ENCODE data around the gene MN1.
A peak's percentile ranks its signal among the peaks of the same experiment; 100 is the strongest.
"Not testable (repeated sequence)": the region's sequence is repeated elsewhere in the genome, so short reads cannot be mapped to it uniquely, and the experiment has no call there.

Gene MN1

DNA sequence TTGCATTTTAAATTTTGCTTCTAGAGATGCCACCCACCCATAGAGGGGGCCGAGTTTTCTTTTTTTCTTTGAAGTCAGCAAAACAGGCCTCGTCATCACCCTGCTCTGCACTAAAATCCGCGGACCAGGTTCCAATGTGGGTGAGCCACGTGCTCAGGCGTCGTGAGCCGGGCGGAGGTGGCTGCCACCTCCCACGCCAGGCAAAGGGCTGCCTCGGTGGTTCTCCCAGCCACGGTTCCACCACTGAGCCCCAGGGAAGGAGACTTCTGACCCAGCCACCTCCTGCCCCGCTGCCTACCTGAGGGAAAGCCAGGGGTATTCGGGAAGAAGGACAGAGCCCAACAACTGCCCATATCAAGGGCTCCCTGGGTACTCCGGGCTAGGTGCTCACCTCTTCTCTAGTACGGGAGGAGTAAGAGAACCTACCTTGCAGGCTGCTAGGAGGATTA is 45.3 kb downstream of the MN1 start:
- no peak for DNase-seq

DNA sequence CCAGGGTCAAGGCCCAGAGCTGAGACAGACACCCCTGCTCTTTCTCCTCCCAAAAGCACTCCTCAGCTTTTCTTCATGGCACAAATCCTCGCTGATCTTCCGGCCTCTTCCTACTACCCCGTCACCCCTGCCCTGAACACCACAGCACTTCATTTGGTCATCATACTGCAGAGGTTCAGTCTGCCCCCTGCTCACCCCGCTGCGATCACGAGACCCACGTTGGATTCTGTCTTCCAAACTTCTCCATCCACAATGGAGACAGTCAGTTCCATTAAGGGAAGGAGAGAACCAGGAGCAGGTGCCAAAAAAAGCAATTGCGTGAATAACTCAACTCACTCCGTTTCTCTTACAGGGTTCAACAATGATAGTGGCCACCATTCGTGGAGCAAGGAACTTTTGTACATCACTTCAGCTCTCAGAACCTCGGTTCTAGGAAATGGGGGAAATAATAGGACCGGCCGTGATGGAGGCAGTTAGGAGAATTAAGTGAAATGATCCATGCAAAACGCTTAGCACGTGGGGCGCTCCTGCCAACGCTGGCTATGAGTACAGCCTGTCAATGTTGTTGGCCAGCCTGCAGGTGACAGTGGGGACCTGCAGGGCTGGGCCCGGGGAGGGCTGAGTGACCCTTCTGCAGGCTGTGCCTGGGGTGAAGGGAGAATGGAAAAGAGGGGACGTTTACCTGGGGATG is 45.9 kb downstream of the MN1 start:
- DNase-seq, result no peak

DNA sequence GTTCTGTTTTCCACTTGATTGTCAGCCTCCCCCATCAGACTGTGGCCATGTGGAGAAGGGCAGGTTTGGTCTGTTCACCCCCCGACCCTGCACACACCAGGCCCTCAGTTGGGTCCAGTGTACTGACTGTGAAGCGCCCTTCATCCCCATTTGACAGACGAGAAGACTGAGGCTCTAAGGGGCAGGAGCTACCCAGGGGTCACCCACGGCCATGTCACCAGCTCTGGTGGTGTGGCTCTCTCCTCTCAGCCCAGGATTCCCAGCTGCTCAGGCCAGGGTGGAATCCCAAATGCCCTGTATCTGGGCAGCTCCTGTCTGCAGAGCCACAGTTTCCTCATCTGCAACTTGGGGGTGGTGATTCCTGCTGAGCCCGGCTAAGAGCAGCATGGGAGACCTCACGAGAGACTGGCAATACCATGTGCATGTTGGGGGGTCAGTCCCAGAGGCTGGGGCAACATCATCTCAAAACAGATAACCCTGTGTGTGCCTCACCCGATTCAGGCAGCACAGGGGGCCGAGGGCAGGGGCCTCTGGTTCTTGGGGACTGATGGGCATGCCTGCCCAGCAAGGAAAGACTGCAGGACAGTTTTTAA is 46.6 kb downstream of the MN1 start:
- DNase-seq, result no peak

DNA sequence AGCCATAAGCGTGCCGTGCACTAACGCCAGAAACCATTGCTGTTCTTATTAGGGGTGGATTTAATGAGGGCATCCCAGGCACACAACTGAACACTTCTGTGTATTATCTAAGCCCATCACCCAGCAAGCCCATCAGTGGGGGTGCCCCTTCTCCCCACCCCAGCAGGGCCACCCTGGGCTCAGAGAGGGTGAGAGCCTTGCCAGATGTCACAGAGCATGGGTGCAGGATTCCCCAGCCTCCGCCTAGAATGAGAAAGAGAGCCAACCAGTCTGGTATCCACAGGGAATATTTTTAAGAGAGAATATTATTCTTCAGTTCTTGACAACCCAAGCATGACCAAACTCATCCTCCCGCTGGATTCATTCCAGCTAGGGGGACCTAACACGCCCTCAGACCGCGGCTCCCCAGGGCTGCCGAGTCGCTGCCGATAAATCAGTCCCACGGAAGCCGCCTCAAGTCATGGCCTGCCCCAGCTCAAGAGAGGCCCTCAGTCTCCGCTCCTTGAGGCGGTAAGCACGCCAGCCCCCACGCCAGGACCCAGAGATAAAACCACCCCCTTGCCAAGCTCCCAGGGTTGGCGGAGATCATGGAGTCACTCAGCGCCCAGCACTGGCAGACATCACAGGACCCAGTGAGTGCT is 47.2 kb downstream of the MN1 start:
- no peak for DNase-seq

DNA sequence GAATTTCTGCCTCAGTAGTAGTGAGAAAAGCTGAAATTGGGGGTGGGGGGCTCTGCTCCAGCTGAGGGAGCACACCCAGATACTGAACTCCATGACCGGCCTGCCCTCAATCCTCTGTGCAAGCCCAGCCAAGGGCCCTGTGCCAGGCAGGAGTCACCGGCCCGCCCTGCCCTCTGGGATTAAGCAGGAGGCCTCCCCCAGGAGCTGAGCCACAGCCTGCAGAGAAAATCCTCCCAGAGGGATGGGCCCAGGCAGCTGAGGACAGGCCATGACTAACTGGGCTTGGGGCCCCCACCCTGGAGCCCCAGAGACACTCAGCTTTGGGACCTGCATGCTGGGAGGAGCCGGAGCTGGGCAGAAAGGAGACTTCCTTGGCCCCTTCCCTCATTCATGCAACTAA is 48.8 kb downstream of the MN1 start:
- no peak for DNase-seq

DNA sequence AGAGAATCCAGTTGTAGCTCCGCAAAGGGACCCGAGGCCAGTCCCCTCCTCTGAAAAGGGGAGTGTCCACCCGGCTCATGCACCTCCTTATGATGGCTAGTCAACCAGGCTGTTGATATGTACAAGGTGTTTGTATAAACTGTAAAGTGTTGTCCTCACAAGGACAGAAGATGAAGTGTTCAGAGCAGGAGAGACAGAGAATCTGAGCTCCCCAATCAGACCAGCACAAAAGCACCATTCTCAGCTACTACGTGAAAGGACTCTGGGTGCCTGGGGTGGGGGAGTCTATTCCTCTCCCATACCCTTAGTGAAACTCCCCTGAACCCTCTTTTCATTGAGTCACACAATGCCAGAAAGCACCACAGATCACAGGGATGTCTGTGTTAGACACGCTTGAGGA is 49.4 kb downstream of the MN1 start:
- DNase-seq, result no peak

DNA sequence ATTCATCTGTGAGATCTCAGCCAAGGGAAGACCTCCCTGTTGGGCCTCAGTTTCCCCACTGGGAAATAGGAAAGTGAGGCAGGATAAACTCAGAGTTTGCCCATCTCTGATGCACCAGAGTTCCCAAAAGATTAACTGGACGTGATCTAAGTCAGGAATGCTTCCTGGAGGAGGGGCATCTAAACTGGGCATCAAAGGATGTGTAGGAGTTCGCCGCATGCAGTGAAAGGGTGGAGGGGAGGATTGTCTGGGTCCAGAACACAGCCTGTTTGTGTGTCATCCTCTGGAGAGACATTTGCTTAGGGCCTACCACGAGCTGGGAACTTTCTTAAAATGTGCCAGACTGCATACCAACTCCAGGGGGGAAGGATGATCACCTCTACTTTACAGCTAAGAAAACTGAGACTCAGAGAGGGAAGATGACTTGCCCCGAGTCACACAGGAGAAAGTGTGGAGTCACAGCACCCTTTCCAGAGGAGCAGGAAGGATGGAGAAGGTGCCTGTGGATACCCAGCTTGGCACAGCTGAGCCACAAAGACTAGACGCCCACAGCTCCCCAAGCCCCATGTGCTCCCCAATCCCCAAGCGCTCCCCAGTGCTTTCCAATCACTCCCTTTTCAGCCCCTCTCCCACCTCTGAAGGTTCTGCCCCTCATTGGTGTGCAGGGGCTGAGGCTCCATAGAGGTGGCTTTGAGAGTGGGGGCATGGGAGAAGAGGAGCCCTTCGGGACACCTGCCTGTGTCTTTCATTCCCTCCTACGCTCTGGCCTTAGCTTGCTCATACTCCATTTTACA is 50.1 kb downstream of the MN1 start:
- DNase-seq, result no peak

DNA sequence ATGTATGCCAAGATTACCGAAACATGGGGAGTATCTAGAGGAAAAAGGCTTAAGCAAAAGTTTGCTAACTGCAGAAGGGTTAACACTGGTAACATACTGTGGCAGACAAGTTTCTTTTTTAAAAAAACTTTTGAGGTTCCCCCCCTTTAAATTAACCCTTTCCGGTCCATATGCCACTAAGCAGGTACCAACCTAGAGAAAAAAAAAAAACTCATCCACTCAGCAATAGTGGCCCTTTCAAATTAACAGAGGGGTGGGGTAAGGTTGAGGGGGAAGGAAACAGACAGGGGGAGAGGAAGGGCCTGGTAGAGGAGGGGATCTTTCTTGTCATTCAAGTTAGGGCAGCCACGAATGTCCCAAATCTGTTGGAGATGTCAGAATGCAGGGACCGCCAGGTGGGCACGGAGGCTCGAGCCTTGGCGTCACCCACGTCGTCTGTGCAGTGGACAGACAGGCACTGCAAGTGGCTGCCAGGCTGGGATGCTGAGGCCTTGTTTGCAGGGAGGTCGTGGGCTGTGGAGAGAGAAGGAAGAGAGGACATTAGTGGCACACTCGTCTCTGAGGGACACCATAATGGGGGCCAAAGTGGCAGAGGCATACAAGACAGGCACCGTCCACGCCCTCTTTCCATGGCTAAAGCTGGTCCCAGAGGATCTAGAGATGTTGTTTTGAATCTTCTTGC is 50.8 kb downstream of the MN1 start:
- DNase-seq, result no peak

DNA sequence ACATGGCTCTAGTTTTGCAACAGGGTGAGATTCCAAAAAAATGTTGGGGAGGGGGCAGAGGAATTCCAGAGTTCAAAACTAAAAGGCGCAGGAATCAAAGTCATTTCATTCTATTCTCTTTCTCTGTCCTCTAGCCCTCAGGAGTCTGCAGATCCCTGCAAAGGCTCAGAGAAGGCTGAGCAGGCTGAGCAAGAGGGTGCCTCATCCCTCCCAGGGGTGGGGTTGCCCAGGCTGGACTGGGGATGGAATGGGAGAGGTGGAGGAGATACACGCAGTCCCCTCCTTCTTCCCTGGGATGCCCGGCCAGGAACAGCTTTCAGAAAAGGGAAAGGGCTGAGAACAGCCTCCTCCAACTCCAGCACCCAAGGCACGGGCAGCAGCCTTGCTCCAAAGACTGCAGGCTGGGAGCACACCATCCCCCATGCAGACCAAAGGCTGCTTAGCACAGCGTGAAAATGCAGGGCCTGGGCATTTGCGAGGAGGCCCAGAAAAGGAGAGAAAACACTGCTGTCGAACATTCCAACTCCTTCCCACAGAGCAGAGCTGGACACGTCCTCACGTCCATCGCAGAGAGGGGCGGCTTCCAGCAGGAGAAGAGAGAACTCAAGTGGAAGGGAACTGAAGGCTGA is 51.8 kb downstream of the MN1 start:
- DNase-seq, result no peak

DNA sequence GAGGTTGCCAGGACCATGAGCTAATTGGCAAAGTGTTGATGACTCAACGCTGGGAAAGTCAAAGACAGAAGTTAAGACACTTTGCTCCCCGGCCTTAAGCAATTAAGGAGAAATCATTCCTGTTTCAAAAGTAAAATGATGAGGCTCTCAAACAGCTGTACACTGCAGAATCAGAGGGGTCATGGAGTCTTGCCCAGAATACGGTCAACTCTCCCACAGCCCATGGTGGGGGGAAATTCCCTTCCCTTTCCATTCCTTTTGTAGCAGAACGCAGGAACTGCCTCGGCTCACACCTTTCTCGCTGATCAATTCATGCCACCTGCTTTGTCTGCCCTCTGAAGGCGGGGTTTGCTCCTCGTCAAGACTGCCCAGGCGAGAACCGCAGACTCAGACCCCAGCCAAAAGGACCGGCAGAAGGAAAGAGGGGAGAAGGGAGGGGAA is 52.8 kb downstream of the MN1 start:
- DNase-seq, result no peak

DNA sequence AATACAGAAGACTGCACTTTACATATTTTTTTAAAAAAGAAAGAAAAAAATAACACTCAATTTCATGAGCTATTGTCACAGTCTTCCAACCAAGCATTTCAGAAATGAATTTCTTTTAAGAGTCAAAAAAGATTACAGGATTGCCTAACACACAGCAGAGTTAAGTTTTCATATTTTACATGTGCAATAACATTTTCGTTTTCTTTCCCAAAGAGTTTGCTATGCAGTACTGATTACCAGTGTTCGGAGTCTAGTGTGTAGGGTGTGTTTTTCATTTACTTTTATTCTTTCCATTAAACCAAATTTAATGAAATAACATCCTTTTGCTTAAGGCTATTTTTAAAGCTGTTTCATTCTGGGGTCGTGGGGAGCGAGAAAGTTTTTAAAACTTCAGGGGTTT is 53.2 kb downstream of the MN1 start:
- no peak for DNase-seq

DNA sequence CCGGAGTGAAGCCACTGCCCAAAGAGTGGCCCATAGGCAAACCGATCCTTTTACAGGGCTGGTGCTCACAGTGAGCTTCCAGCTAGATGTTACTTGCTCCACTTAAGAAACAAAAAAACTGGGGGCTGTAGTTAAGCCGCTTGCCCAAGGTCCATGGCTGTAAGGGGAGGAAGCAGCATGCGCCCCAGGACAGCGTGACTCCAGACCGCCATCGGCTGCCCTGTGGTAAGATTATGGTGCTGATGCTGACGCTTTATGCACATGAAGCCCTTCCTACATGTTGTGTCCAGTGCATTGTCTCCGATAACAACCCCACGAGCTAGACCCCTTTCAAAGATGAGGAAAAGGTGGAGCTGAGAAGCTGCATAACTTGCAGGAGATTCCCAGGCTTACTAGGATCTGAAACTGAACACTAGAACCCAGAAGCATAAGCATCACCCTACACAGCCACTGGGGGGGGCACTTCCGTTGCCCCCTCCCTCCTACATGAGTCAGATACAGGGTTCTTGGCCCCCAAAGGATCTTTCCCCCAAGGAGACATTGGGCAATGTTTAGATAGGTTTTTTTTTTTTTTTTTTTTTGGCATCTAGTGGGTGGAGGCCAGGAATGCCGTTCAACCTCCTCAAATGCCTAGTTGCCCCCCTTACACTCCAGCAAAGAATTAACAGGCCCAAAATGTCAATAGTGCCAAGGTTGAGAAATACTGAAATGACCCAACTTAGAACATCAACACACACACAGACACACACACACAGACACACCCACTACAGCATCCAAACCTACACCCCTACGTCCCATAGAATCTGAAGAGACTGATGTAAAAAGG is 53.9 kb downstream of the MN1 start:
- DNase-seq, result peak; percentile 5

DNA sequence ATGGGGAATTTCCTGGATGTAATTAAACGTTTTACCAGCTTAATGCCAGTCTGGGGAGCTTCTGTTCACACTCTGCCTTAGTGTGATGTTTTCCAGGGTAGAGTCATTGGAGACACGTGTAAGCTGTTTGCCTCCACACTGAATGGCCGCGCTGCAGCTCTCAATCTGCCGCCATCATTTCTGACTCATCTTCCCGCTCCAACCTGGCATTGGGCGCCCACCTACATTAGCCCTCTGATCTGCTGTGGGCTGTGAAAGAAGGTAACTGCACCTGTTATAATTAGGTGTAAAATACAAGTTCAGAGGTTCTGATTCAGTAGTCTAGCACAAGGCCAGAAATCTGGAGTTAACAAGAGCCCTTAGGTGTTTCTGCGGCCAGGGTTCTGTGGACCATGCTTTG is 54.6 kb downstream of the MN1 start:
- no peak for DNase-seq

DNA sequence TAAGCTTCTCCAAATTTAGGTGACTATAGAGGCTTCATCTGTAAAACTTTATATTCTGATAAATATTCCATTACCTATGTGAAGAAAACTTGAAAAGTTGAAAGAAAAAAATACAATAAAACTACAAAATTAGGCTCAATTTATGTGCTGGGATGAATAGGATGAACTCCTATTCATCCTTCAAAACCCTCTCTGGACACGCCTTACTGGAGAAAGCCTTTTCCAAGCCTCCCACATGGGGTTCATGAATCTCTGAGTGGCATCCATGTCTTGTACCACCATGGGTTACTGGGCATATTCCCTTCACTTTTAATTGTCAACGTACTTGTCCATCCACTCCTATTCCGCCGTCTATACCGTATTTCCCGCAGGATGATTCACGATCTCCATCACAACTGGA is 55.7 kb downstream of the MN1 start:
- no peak for DNase-seq

DNA sequence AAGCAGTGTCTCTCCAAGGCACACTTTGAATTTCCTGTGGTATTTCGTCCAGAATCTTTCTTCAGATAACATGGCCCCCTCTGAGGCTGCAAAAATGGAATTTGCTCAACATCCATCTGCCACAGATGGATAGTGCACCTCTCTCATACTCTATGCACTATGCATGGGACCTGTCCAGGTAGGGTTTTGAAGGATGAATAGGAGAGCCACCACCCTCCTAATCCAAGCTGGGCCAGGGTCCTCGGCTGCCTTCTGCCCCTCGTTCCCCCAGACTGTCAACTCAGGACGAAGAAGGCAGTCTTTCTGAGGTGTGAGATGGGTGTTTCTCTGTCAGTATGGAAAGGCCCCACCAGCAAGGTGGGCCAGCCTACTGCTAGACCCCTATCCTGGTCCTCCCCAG is 56.4 kb downstream of the MN1 start:
- no peak for DNase-seq

DNA sequence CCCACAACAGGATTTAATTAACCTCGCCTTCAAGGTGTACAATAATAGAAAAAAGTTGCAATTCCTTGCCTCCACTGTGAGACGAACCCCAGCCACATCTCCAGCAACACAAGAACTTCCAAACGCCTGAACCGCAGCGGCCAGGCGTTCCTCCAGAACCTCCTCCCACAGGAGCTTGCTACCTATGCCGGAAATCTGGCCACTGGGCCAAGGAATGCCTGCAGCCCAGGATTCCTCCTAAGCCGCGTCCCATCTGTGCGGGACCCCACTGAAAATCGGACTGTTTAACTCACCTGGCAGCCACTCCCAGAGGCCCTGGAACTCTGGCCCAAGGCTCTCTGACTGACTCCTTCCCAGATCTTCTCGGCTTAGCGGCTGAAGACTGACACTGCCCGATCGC is 57.5 kb downstream of the MN1 start:
- not testable (repeated sequence) for DNase-seq

DNA sequence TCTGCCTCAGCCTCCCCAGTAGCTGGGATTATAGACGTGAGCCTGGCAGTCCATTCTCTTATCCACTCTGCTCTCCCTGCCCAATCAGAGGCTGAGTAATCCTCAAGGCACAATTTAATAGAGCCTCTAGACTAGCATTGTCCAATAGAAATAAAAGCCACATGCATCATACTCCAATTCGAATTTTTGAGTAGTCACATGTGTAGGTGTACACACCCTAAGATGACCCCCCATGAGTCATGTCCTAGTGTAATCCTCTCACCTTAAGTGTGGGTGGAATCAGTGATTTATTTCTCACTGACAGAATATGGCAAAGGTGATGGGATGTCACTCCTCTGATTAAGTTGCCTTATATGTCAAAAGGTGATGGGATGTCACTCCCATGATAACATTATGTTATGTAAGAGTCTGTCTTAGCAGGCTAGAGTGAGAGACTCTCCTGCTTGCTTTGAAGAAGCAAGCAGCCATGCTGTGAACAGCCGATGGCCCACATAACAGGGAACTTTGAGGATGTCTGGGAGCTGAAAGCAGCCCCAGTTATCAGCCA is 61.3 kb downstream of the MN1 start:
- no peak for DNase-seq

DNA sequence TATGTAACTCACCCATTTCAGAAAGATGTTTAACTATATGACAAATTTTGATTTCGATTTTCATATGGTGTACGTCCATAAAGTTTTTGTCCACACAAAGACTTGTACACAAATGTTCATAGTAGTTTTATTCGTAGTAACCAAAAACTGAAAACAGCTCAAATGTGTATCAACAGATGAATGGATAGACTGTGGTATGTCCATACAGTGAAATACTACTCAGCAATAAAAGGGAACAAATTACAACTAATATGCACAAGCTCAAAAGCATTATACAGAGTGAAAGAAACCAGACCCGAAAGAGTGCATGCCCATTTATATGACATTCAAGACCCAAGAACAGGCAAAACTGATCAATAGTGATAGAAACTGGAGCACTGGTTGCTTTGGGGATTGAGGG is 64.0 kb downstream of the MN1 start:
- no peak for DNase-seq

DNA sequence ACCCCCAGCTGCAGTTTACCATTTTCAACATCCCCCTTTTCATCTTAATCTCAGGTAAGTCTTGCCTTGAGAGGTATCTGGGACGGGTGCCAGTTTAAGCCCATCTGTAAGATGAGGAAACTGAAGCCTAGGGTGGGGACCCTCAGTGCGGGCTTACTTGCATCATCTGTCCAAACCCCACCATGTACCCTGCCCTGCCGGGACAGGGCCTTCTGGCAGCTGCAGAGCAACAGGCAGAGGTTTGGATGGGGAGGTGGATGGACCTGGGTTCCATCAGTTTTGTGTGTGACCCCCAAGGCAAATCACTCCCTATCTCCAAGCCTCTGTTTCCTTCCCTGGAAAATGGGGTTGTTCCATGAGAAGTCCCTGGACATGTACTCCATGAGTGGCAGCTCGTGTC is 67.5 kb downstream of the MN1 start:
- no peak for DNase-seq

DNA sequence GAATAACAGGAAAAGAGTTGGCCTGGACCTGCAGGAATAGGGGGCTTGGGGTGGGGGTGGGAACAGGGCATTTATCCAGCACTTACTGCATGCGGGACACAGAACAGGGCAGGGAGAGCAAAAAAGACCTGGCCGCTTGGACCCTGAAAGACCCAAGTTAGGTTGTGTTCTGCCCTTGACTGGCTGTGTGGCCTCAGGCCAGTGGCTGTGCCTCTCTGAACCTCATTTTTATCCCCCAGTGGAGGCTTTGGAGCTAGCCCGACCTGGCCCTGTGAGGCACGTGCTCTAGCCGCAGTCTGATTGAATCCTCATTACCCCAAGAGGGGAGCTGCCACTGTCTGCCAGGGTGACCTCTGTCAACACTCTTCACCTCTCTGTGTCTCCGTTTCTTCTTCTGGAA is 68.7 kb downstream of the MN1 start:
- DNase-seq, result no peak

DNA sequence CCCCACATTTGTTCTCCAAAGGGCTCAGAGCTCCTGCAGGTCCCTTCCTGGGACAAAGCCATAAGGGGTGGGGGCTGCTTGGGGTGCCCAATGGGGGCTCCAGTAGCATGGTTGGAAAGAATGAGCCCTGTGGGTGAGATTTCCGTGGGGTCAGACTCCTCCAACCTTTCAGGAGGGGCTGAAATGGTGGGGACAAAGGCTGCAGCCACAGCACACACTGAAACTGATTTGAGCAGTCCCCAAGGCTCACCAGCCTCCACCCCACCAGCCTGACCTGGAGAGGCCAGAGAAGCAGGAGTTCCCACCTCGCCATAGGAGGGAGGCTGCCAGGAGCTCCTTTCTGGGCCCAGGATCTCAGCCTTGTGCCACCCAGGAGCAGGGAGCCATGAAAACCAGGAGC is 69.2 kb downstream of the MN1 start:
- DNase-seq, result no peak
